ENCODE measurements around the gene ODF2. TPM values are rescaled to one million over a fixed set of nuclear protein-coding genes. Genes with fewer than 3 reads are reported as not detected.

The ODF2 gene
- total and polyA plus RNA-seq, 12 donors: 10.9 to 19.7 (median 14.8) TPM

DNA sequence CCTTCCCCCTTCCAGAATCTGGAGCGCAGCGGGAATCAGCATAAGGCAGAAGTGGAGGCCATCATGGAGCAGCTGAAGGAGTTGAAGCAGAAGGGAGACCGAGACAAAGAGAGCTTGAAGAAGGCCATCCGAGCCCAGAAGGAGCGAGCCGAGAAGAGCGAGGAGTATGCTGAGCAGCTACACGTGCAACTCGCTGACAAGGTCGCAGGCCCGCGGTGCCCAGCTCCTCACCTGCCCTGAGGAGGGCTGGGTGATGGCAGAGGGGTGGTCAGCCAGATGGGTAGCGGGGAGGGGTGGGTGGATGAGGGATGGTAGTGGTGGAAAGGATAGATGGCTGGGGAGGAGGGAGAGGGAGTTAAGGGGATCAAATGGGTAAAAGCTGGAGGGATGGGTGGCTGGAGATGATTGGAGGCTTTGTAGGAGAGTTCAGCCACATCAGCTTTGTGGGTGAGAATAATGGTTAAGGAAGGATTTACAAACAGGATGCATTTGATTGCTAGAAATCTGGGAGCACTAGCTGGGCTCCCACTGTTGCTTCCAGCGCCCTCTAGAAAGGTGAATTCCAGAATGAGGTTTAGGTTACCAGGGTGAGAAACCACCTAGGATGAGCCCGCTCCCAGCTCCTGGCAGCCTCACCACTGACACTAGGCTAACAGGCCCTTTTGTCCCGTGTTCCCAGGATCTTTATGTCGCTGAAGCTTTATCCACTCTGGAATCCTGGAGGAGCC lies 29.0 kb downstream of the ODF2 start:
- H3K36me3 ChIP-seq: peaks cover 0 to 100% (median 61%) of the 10 kb centered on the region in 9 donors
- DNase-seq: no peak
- TF ChIP-seq, protein P1, sequence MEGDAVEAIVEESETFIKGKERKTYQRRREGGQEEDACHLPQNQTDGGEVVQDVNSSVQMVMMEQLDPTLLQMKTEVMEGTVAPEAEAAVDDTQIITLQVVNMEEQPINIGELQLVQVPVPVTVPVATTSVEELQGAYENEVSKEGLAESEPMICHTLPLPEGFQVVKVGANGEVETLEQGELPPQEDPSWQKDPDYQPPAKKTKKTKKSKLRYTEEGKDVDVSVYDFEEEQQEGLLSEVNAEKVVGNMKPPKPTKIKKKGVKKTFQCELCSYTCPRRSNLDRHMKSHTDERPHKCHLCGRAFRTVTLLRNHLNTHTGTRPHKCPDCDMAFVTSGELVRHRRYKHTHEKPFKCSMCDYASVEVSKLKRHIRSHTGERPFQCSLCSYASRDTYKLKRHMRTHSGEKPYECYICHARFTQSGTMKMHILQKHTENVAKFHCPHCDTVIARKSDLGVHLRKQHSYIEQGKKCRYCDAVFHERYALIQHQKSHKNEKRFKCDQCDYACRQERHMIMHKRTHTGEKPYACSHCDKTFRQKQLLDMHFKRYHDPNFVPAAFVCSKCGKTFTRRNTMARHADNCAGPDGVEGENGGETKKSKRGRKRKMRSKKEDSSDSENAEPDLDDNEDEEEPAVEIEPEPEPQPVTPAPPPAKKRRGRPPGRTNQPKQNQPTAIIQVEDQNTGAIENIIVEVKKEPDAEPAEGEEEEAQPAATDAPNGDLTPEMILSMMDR (IDR thresholded peaks at IDR 0.05): no peak
- no peaks in the 10 kb centered on the region for H3K4me1 ChIP-seq
- H3K9me3 ChIP-seq: no peaks in the 10 kb centered on the region
- intact Hi-C loops (cut with DNase I): no loop called here
- 94 to 96% methylated on average over 17 of the region's 17 CpGs for WGBS, 2 donors
- no peak overlapping the region for H3K27ac ChIP-seq
- no peak for ATAC-seq
- H3K27me3 ChIP-seq: no peaks in the 10 kb centered on the region
- H3K4me3 ChIP-seq: no peak overlapping the region

DNA sequence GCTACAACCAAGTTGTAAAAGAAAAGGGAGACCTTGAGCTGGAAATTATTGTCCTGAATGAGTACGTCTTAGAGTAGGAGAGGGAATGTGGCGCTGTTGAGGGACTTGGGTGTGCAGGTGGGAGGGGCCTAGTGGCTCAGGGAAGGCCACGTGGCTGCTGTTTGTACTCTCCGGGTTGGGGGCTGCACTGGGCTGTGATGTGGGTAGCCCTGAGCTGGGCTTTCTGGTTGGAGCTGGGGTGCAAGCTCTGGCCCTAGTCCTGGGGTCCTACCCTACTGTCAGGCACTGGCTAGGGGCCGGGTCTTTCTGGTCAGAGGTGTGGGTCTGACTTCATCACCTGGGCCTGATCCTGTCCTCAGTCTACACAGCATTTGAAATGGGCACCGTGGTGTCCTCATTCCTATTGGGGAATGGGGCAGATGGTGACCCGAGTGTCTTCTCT lies 29.6 kb downstream of the ODF2 start:
- H3K4me1 ChIP-seq: no peaks in the 10 kb centered on the region
- no peak overlapping the region for H3K27ac ChIP-seq
- H3K27me3 ChIP-seq: no peaks in the 10 kb centered on the region
- intact Hi-C loops (cut with DNase I): no loop called here
- H3K9me3 ChIP-seq: no peaks in the 10 kb centered on the region
- H3K36me3 ChIP-seq: peaks cover 0 to 100% (median 60%) of the 10 kb centered on the region in 9 donors
- WGBS, 2 donors: 77 to 87% methylated on average over 7 of the region's 7 CpGs
- TF ChIP-seq, protein P1 (IDR thresholded peaks at IDR 0.05): no peak
- H3K4me3 ChIP-seq: no peak overlapping the region
- ATAC-seq (no peak), DNase-seq (no peak)

DNA sequence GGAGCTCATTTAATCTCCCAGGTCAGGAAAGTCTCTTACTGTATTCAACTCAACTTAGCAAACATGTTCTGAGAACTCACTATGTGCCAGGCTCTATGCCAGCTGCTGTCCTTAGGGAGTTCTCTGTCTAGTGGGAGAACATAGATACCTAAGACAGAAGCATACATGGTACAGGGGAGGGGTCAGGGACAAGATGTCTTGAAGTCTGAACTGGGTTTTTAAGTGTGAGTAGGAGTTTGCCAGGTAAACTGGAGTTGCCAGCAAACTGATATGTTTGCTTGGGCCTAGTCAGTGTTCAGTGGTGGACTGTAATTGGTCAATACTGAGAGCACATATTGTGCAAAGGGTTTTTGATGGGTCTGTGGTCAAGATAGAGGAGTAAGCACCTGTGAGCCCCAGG lies 30.4 kb downstream of the ODF2 start:
- intact Hi-C loops (cut with DNase I): no loop called here
- no peak overlapping the region for H3K4me3 ChIP-seq
- H3K27ac ChIP-seq: no peak overlapping the region
- no peaks in the 10 kb centered on the region for H3K4me1 ChIP-seq
- DNase-seq: no peak
- H3K9me3 ChIP-seq: no peaks in the 10 kb centered on the region
- TF ChIP-seq, protein P1 (IDR thresholded peaks at IDR 0.05): no peak
- H3K36me3 ChIP-seq: peaks cover 0 to 100% (median 60%) of the 10 kb centered on the region in 9 donors
- H3K27me3 ChIP-seq: no peaks in the 10 kb centered on the region
- no peak for ATAC-seq

DNA sequence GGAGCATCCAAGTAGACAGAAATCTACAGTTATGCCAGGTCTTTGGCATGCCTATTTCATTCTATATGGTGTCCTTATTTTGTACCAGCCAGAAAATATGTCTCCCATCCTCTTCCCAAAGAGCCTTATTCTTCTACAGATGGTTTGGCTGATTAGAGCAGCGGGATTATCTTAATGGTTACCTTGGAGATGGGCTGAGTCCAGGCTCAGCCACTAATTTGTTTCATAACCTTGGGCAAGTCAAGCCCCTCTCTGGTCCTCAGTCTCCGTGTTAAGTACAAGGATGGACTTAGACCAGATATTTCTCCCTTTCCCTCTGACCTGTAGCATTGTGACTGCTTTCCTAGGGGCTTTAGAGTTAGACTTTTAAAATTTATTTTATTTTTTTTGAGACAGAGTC lies 37.6 kb downstream of the ODF2 start:
- no peak overlapping the region for H3K4me3 ChIP-seq
- intact Hi-C loops (cut with DNase I): no loop called here
- H3K27ac ChIP-seq: no peak overlapping the region
- ATAC-seq: no peak
- no peak for DNase-seq
- TF ChIP-seq, protein P1 (IDR thresholded peaks at IDR 0.05): no peak
- no peaks in the 10 kb centered on the region for H3K9me3 ChIP-seq
- peaks cover 0 to 20% (median 12%) of the 10 kb centered on the region in 9 donors for H3K4me1 ChIP-seq
- H3K36me3 ChIP-seq: peaks cover 0 to 97% (median 28%) of the 10 kb centered on the region in 9 donors
- WGBS, 2 donors: 91 to 96% methylated on average over 2 of the region's 2 CpGs
- no peaks in the 10 kb centered on the region for H3K27me3 ChIP-seq
